CD4-positive, alpha-beta T cell (primary cell): ENCODE results near the gene OR10H5. TPM values are rescaled to one million over a fixed set of nuclear protein-coding genes. Genes with fewer than 3 reads are reported as not detected.

ENCODE experiments used
- ATAC-seq: fragments of 200-7000 bp; cut with Tn5 transposase; one replicate; pipeline ENCODE4 v1.10.0; 2022; ENCODE audit warnings: mild to moderate bottlenecking; ENCODE audit not compliant: poor library complexity
- CTCF ChIA-PET: fragments of 350-600 bp; sonication (Branson Sonifier 250); formaldehyde crosslinking; loops from one replicate; lab custom pipeline; 2021; ENCODE audit warnings: antibody characterized with exemption, inconsistent platforms; lab: Charles Lee
- POLR2A ChIA-PET: fragments of 350-600 bp; sonication (Branson Sonifier 250); formaldehyde crosslinking; loops from one replicate; lab custom pipeline; 2021; ENCODE audit warnings: antibody characterized with exemption, inconsistent platforms; lab: Charles Lee
- DNase-seq, 14 experiments: peaks; one replicate each; pipeline ENCODE4 v3.0.0-alpha.2; 2013 to 2020; ENCODE audit warnings: mixed read lengths in 2 of 14
- H3K27ac ChIP-seq, 2 donors: one replicate each; pipeline versions ENCODE4 v1.5.1 to v1.7.0; 2013; ENCODE audit warnings: low read length in 2 of 2, low read depth in 1 of 2, mild to moderate bottlenecking in 1 of 2
- H3K27me3 ChIP-seq, 2 experiments: 1 replicate in 1 of 2; 2 replicates in 1 of 2; pipeline versions ENCODE4 v1.6.1 to v1.7.0; 2013; ENCODE audit warnings: low read length in 2 of 2, control low read depth in 1 of 2, mild to moderate bottlenecking in 1 of 2, moderate library complexity in 1 of 2; ENCODE audit not compliant: insufficient read depth in 2 of 2, control insufficient read depth in 1 of 2
- H3K36me3 ChIP-seq: one replicate; pipeline ENCODE4 v1.6.1; 2013; ENCODE audit warnings: low read length, control low read depth; ENCODE audit not compliant: insufficient read depth
- H3K4me1 ChIP-seq: one replicate; pipeline ENCODE4 v1.6.1; 2013; ENCODE audit warnings: low read length, control low read depth; ENCODE audit not compliant: insufficient read depth
- H3K4me3 ChIP-seq: one replicate; pipeline ENCODE4 v1.5.1; 2013; ENCODE audit warnings: mild to moderate bottlenecking, low read length, moderate library complexity
- H3K9me3 ChIP-seq, 2 experiments: 1 replicate in 1 of 2; 2 replicates in 1 of 2; pipeline versions ENCODE4 v1.6.1 to v1.7.0; 2013; ENCODE audit warnings: low read length in 2 of 2, mild to moderate bottlenecking in 2 of 2, control low read depth in 1 of 2, moderate library complexity in 1 of 2; ENCODE audit not compliant: control insufficient read depth in 1 of 2, insufficient read depth in 1 of 2
- H3K27ac Mint-ChIP-seq: one replicate; pipeline ENCODE4 v1.8.0; 2020; ENCODE audit warnings: mixed read lengths
- H3K27me3 Mint-ChIP-seq: one replicate; pipeline ENCODE4 v1.8.0; 2021; ENCODE audit warnings: mixed read lengths
- H3K36me3 Mint-ChIP-seq: one replicate; pipeline ENCODE4 v1.8.0; 2021; ENCODE audit warnings: low read depth, mixed read lengths
- H3K4me1 Mint-ChIP-seq: one replicate; pipeline ENCODE4 v1.8.0; 2021; ENCODE audit warnings: low read depth, mixed read lengths
- H3K4me3 Mint-ChIP-seq: one replicate; pipeline ENCODE4 v1.8.0; 2020; ENCODE audit warnings: mild to moderate bottlenecking, mixed read lengths
- H3K9me3 Mint-ChIP-seq: one replicate; pipeline ENCODE4 v1.8.0; 2020; ENCODE audit warnings: mixed read lengths
- CTCF ChIP-seq: fragments of 200-600 bp; IDR thresholded peaks from one replicate; pipeline ENCODE4 v1.8.0; 2022; ENCODE audit warnings: antibody characterized with exemption, mild to moderate bottlenecking
- intact Hi-C, 2 experiments: fragments of 100-400 bp; cut with DNase I in 1 of 2; cut with micrococcal nuclease in 1 of 2; formaldehyde crosslinking; loops; one replicate each; pipeline versions ENCODE4 v1.15.1 to v1.9.0; 2023 to 2025; cut with DNase I, micrococcal nuclease
- total RNA-seq, 174 experiments: library from RNA in 2 of 174; stranded (reverse) in 2 of 174; gene quantifications; one replicate each; pipeline ENCODE4 v1.2.3 and lab custom pipeline; 2021 to 2026

OR10H5 gene
- total RNA-seq, 2 experiments from 2014 or later = not detected

- Mint-ChIP-seq H3K36me3 (no peaks in the 10 kb centered on the region), H3K9me3 (no peaks in the 10 kb centered on the region), H3K27me3 (peaks cover 33% of the 10 kb centered on the region), H3K4me3 (no peak overlapping the region), H3K27ac (no peak overlapping the region), H3K4me1 (peaks cover 8% of the 10 kb centered on the region)
- H3K36me3 ChIP-seq = no peaks in the 10 kb centered on the region
- intact Hi-C loops = no loop called here
- H3K4me3 ChIP-seq = no peak overlapping the region
- H3K9me3 ChIP-seq = peaks cover 0 to 4% of the 10 kb centered on the region in 2 experiments
- ATAC-seq (no peak), DNase-seq (no peak)
- no peak for TF ChIP-seq CTCF
- no peak overlapping the region for H3K27ac ChIP-seq
- ChIA-PET POLR2A (no interaction called here), CTCF (no interaction called here)
- H3K27me3 ChIP-seq = peaks cover 16% of the 10 kb centered on the region in 2 experiments
- H3K4me1 ChIP-seq = peaks cover 3% of the 10 kb centered on the region
Measured at GRCh38 chr19:15776991-15777970, 10.2 kb upstream of the OR10H5 start.

GRCh38 chr19:15779756-15780476 is 7.5 kb upstream of the OR10H5 start:
- Mint-ChIP-seq H3K4me3 (no peak overlapping the region), H3K27ac (no peak overlapping the region), H3K4me1 (peaks cover 8% of the 10 kb centered on the region), H3K36me3 (no peaks in the 10 kb centered on the region), H3K27me3 (peaks cover 9% of the 10 kb centered on the region), H3K9me3 (no peaks in the 10 kb centered on the region)
- H3K27me3 ChIP-seq = peaks cover 10 to 11% of the 10 kb centered on the region in 2 experiments
- DNase-seq (no peak), ATAC-seq (no peak)
- ChIA-PET POLR2A (interaction anchor here (1.0 kb wide), 1 partner anchor 57 kb away, joined by 4 read pairs; no protein-coding TSS in a partner anchor), CTCF (no interaction called here)
- H3K4me3 ChIP-seq = no peak overlapping the region
- peaks cover 3% of the 10 kb centered on the region for H3K4me1 ChIP-seq
- no peaks in the 10 kb centered on the region for H3K36me3 ChIP-seq
- TF ChIP-seq CTCF = no peak
- intact Hi-C loops = no loop called here
- H3K27ac ChIP-seq = no peak overlapping the region
- no peaks in the 10 kb centered on the region for H3K9me3 ChIP-seq

GRCh38 chr19:15780610-15781418 is 6.6 kb upstream of the OR10H5 start:
- Histone ChIP-seq H3K4me3 (no peak overlapping the region), H3K36me3 (no peaks in the 10 kb centered on the region), H3K4me1 (peaks cover 3% of the 10 kb centered on the region), H3K27me3 (peaks cover 3 to 7% of the 10 kb centered on the region in 2 experiments), H3K9me3 (no peaks in the 10 kb centered on the region), H3K27ac (no peak overlapping the region)
- Mint-ChIP-seq H3K36me3 (no peaks in the 10 kb centered on the region), H3K27me3 (peaks cover 14% of the 10 kb centered on the region), H3K4me3 (no peak overlapping the region), H3K9me3 (no peaks in the 10 kb centered on the region), H3K27ac (no peak overlapping the region), H3K4me1 (peaks cover 8% of the 10 kb centered on the region)
- CTCF ChIA-PET = no interaction called here
- intact Hi-C loops = no loop called here
- POLR2A ChIA-PET = interaction anchor here (1.0 kb wide), 1 partner anchor 56 kb away, joined by 4 read pairs; no protein-coding TSS in a partner anchor
- DNase-seq (peak in 1 of 14 experiments; percentile 7), ATAC-seq (peak; percentile 26)
- TF ChIP-seq CTCF = no peak
